Kidney glomerular epithelial cell (primary cell): ENCODE results near the gene NEK7.

Experiments used
- DNase-seq: peaks from one replicate; lab custom pipeline; 2025; lab: John Stamatoyannopoulos, UW

The NEK7 gene

DNA sequence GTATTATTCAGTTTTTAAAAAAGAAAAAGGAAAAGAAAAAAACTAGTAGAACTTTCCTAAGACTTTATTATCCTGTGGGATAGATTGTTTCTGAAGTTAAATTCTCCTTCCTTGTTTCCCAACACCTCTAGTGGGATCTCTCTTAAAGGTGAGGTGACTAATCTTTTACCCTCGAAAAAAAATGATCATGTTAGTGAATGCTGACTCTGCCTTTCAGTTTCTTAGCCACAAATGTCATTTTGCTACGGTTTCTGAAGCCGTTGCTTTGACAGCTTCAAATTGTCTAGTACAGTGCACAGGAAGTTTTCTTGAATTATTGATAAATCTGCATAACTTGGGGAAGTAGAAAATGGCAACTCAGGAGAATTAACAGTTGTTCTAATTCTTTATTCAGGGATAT is 13.0 kb upstream of the NEK7 start:
- no peak for DNase-seq

DNA sequence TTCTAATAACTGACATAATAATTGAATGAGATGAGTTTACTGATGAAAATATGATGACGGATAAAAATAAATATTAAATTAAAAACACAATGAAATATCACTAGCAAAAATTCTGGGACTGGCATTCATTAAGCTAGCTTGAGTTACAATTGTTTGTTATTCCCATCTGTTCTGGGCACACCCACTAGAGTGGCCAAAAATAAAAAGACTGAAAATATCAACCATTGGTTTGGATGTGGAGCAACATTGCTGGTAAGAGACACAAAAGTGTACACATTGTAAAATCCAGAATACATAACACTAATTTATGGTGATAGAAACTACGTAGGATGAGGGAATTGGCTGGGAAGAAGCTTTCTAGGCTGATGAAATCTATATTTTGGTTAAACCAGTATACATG is 9.6 kb upstream of the NEK7 start:
- no peak for DNase-seq

DNA sequence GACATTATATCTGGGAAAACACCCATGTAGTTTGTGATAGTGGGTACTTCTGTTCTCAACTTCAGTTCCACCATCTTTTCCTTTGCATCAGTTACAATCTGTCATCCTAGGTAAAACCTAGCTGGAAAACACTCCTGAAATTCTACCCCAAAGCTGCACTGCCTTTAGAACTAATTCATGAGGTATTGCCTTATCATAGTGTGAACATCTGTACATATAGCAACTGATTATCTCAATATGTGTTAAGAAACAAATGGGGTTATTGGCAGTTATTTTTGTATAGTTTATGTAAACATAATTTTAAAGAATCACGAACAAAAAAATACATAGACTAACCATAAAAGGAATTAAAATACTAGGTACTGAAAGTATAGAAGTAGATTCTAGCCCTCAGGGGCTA is 6.4 kb upstream of the NEK7 start:
- DNase-seq = no peak

DNA sequence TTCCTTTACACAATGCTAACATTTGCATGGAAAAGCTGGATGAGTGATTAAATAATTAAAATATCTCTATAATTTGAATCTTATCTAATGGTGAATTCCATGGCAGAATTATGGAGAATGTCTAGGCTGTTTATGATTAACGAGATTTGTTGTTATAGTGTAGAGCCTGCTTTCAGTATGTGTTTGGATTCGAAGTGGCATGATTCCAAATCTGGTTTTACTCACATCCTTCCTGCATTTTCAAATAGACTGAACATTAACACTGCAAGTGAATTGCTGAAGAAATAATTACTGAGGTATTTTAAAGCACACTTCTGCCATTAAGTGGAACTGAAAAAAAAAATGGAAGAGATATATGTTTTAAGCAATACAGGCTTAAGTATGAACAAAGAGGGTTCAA is 5.1 kb upstream of the NEK7 start:
- no peak for DNase-seq

GRCh38 chr1:198153103-198153502 is 3.7 kb upstream of the NEK7 start:
- DNase-seq = no peak

GRCh38 chr1:198153804-198154203 is 3.0 kb upstream of the NEK7 start:
- no peak for DNase-seq

DNA sequence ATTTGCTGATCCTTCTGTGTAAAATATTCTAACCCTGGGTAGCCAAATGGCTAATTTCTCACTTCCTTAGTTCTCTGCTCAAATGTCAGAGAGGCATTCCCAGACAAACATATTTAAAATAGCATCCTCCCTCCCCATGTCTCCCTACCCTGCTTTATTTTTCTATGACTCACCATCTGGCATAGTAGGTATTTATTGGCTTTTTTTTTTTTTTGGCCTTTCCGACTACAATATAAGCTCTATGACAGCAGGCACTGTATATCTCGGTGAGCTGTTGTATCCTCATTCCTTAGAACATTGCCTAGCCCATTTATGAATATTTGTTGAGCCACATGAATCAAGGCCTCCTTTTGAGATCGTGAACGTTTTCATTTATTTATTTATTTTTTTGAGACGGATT is 1.5 kb upstream of the NEK7 start:
- DNase-seq = no peak

DNA sequence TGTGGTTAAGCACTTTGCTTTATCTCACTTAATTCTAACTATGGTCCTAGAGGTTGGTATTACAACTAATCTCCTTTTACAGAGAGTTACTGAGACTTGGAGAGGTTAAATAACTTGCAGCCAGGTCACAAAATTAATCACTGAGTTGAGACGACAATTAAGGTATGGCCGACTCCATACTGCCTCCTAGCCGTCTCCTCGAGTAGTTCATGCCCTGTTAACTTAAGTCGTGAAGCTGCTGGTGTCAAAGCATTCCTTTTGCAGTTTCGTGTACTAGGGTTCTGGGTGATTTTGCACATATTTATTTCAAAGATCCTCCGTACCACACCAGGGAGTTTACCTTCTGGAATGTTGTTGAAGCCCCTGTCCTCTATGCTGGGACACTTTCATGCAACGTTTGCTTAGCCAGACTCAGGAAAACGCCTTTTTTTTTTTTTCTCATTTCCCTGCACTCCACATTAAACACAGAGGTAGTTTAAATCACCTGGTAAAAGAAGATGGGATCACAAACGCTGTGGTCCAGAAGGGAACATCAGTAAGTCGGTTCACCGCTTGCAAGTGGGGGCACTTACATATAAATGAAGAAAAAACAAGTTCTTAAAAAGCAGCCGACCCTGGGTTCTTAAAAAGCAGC is 570 bp upstream of the NEK7 start:
- peak; percentile 89 for DNase-seq

DNA sequence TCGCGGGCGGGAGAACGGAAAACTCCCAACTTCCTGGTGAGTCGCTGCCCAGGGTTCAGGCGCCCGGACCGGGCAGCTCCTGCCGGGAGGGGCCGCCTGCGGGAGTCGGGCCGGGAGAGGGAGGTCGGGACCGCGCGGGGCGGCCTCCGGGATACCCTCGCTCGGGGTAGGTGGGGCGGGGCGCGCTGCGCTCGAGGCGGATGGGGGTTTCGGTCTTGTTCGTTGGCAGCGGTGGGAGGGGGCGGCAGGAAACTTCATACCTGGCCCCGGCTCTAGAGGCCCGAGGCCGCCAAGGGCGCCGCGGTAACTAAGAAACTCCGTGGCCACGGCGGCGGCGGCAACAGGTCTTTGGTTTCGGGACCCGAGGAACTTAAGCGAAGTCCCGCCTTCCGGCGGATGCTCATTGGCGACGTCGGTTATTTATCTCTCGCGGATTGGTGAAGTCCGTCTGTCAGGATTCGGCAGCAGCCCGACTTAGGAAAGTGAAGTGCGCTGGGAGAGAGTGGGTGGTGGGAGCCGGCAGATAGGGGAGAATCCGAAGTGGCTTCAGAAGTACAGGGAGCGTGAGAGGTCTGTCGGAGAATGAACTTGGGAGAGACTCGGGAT is 546 bp downstream of the NEK7 start:
- peak; percentile 86 for DNase-seq

- no peak for DNase-seq
These were observed 1.3 kb downstream of the NEK7 start for GRCh38 chr1:198157847-198158725.

GRCh38 chr1:198158735-198159589 is 2.2 kb downstream of the NEK7 start:
- DNase-seq = peak; percentile 84

- DNase-seq = no peak
These were observed 3.4 kb downstream of the NEK7 start for GRCh38 chr1:198160222-198160621.

DNA sequence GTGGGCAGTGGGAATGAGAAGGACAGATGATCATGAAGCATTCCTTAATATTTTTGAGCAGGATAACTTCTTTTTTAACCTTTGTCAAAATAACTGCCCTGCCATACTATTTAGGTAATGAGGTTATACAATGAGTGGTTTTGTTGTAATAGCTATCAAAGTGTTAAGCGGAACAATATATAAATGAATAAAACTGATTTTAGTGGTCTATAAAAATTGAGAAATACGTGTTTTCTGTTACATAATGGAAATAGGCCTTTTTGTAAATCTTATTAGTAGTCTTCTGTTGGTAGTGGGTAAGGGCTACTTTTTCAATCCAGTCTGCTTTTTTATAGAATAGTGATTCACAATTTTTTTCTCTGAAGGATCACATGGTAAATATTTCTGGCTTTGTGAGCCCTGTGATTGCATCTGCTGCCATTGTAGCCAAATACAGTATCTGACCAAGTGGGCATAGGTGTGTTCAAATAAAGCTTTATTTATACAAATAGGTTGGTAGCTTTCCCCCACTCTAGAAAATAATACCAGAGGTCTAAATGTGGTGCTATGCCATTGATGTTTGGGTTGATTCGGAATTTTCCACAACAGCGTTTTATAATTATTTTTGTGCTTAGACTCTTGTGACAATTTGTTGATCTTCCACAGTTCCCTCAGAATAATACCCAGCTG is 4.3 kb downstream of the NEK7 start:
- DNase-seq = no peak

GRCh38 chr1:198161718-198162090 is 4.9 kb downstream of the NEK7 start:
- no peak for DNase-seq

- no peak for DNase-seq
These were observed 5.4 kb downstream of the NEK7 start for GRCh38 chr1:198162091-198162767.

- DNase-seq = no peak
These were observed 9.3 kb downstream of the NEK7 start for GRCh38 chr1:198165927-198166647.

GRCh38 chr1:198166900-198167299 is 10.1 kb downstream of the NEK7 start:
- DNase-seq = no peak

GRCh38 chr1:198167436-198167934 is 10.7 kb downstream of the NEK7 start:
- no peak for DNase-seq

DNA sequence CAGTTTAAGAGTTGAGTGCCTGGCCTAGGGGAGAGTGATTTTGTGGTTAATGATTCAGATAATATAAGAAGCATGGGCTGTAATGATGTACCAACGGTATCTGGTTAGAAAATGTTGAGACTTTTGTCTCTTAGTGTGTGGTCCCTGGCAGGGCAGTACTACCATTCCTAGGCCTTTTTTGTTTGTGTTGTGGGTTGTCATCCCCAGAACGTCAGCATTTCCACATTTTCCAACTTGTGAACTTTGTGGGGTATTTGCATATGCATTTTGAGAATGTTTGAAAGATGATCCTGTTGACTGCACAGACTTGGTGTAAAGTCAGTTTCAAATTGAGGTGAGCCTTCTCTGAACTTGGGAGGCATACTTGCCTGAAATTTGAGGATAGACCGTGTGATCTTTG is 11.4 kb downstream of the NEK7 start:
- DNase-seq = no peak

GRCh38 chr1:198169672-198170071 is 12.9 kb downstream of the NEK7 start:
- DNase-seq = no peak
